Measurements from ENCODE around the gene RGL1. TPM values are rescaled to one million over a fixed set of nuclear protein-coding genes. Genes with fewer than 3 reads are reported as not detected.

The RGL1 gene
- total and polyA plus RNA-seq, 2 experiments from 2014 or later: 17.9 to 30.7 TPM

DNA sequence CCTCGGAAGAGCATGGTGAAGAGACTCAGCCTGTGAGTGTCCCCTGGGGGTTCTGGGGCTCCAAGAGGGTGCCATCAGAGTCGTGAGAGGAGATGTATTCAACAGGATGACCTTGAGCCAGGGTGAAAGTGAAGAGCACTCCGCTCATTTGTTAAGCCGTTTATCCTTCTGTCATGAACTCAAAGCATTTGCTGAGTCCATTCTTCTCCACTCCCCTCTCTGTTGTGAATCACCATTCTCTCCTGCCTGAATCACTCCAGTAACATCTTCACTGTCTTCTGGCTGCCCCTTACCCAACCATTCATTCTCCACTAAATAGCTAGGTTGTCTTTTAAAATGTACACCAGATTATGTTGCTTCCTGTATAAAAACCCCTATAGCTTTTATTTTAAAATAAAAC, 102.2 kb downstream of the RGL1 start:
- no peak for TF ChIP-seq EZH2 (IDR thresholded peaks at IDR 0.05; ENCODE audit: borderline replicate concordance)
- TF ChIP-seq EZH2phosphoT487 (IDR thresholded peaks at IDR 0.05; ENCODE audit: low read depth, severe bottlenecking, unreplicated experiment): no peak
- TF ChIP-seq, protein P1, sequence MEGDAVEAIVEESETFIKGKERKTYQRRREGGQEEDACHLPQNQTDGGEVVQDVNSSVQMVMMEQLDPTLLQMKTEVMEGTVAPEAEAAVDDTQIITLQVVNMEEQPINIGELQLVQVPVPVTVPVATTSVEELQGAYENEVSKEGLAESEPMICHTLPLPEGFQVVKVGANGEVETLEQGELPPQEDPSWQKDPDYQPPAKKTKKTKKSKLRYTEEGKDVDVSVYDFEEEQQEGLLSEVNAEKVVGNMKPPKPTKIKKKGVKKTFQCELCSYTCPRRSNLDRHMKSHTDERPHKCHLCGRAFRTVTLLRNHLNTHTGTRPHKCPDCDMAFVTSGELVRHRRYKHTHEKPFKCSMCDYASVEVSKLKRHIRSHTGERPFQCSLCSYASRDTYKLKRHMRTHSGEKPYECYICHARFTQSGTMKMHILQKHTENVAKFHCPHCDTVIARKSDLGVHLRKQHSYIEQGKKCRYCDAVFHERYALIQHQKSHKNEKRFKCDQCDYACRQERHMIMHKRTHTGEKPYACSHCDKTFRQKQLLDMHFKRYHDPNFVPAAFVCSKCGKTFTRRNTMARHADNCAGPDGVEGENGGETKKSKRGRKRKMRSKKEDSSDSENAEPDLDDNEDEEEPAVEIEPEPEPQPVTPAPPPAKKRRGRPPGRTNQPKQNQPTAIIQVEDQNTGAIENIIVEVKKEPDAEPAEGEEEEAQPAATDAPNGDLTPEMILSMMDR (IDR thresholded peaks at IDR 0.05; ENCODE audit: poor library complexity): no peak
- no peaks in the 10 kb centered on the region for H3K9me2 ChIP-seq (replicated peaks; ENCODE audit: insufficient read depth)
- H3K9me3 ChIP-seq (ENCODE audit: low read depth): no peaks in the 10 kb centered on the region
- H3K4me3 ChIP-seq: no peak overlapping the region
- H3K79me2 ChIP-seq: no peaks in the 10 kb centered on the region
- no peak overlapping the region for H2AFZ ChIP-seq
- no peaks in the 10 kb centered on the region for H3K27me3 ChIP-seq
- 85% methylated on average over 4 of the region's 4 CpGs for WGBS (ENCODE audit: low lambda C conversion rate, missing lambda C conversion rate)
- no peak overlapping the region for H3K27ac ChIP-seq
- H3K4me2 ChIP-seq: no peak overlapping the region
- H3K36me3 ChIP-seq (replicated peaks; ENCODE audit: insufficient read depth, low read depth): no peaks in the 10 kb centered on the region
- H3K4me1 ChIP-seq (ENCODE audit: insufficient read depth): no peaks in the 10 kb centered on the region
- H4K20me1 ChIP-seq (ENCODE audit: insufficient read depth, poor library complexity, severe bottlenecking): no peaks in the 10 kb centered on the region
- no peak for DNase-seq (ENCODE audit: low spot score)

GRCh38 chr1:183908079-183908478, 103.2 kb downstream of the RGL1 start:
- H3K4me2 ChIP-seq: no peak overlapping the region
- H2AFZ ChIP-seq: no peak overlapping the region
- no peaks in the 10 kb centered on the region for H3K9me2 ChIP-seq (replicated peaks; ENCODE audit: insufficient read depth)
- H3K4me3 ChIP-seq: no peak overlapping the region
- H3K4me1 ChIP-seq (ENCODE audit: insufficient read depth): no peaks in the 10 kb centered on the region
- 89% methylated on average over 4 of the region's 4 CpGs for WGBS (ENCODE audit: low lambda C conversion rate, missing lambda C conversion rate)
- H3K36me3 ChIP-seq (replicated peaks; ENCODE audit: insufficient read depth, low read depth): no peaks in the 10 kb centered on the region
- no peaks in the 10 kb centered on the region for H3K27me3 ChIP-seq
- no peaks in the 10 kb centered on the region for H4K20me1 ChIP-seq (ENCODE audit: insufficient read depth, poor library complexity, severe bottlenecking)
- no peaks in the 10 kb centered on the region for H3K79me2 ChIP-seq
- no peak overlapping the region for H3K27ac ChIP-seq
- DNase-seq (ENCODE audit: low spot score): no peak
- TF ChIP-seq EZH2phosphoT487 (IDR thresholded peaks at IDR 0.05; ENCODE audit: low read depth, severe bottlenecking, unreplicated experiment): no peak
- no peak for TF ChIP-seq EZH2 (IDR thresholded peaks at IDR 0.05; ENCODE audit: borderline replicate concordance)
- TF ChIP-seq, protein P1 (IDR thresholded peaks at IDR 0.05; ENCODE audit: poor library complexity): no peak
- no peaks in the 10 kb centered on the region for H3K9me3 ChIP-seq (ENCODE audit: low read depth)

GRCh38 chr1:183909672-183910071, 104.8 kb downstream of the RGL1 start:
- Histone ChIP-seq H3K27ac (no peak overlapping the region), H3K9me2 (replicated peaks; ENCODE audit: insufficient read depth) (no peaks in the 10 kb centered on the region), H3K4me1 (ENCODE audit: insufficient read depth) (no peaks in the 10 kb centered on the region), H3K9me3 (ENCODE audit: low read depth) (no peaks in the 10 kb centered on the region), H2AFZ (no peak overlapping the region), H4K20me1 (ENCODE audit: insufficient read depth, poor library complexity, severe bottlenecking) (no peaks in the 10 kb centered on the region), H3K36me3 (replicated peaks; ENCODE audit: insufficient read depth, low read depth) (no peaks in the 10 kb centered on the region), H3K79me2 (no peaks in the 10 kb centered on the region), H3K4me2 (no peak overlapping the region), H3K27me3 (no peaks in the 10 kb centered on the region), H3K4me3 (no peak overlapping the region)
- DNase-seq (ENCODE audit: low spot score): no peak
- TF ChIP-seq, protein P1 (IDR thresholded peaks at IDR 0.05; ENCODE audit: poor library complexity): no peak
- TF ChIP-seq EZH2phosphoT487 (IDR thresholded peaks at IDR 0.05; ENCODE audit: low read depth, severe bottlenecking, unreplicated experiment): no peak
- no peak for TF ChIP-seq EZH2 (IDR thresholded peaks at IDR 0.05; ENCODE audit: borderline replicate concordance)
- 95% methylated on average over 7 of the region's 7 CpGs for WGBS (ENCODE audit: low lambda C conversion rate, missing lambda C conversion rate)

DNA sequence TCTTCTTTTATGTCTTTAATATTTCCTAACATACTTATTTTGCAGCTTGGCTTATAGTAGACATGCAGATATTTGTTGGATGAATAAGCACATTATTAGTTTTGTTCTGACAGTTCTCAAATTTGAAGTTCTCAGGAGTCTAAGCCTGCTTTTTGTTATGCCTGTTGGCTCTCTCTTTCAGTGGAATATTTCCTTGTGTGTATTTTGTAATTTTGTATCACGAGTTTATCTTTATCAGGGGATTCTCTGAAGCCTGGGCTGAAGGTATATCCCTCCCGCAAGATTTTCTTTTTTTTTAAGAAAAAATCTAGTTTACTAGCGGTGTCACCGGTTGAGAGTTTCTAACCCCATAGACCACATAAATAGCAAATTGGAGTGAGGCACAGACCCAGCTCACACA, 105.9 kb downstream of the RGL1 start:
- Histone ChIP-seq H3K9me3 (ENCODE audit: low read depth) (no peaks in the 10 kb centered on the region), H3K9me2 (replicated peaks; ENCODE audit: insufficient read depth) (no peaks in the 10 kb centered on the region), H3K27ac (peak overlapping the region; percentile 5), H3K4me3 (no peak overlapping the region), H3K4me2 (no peak overlapping the region), H3K36me3 (replicated peaks; ENCODE audit: insufficient read depth, low read depth) (no peaks in the 10 kb centered on the region), H3K27me3 (no peaks in the 10 kb centered on the region), H3K4me1 (ENCODE audit: insufficient read depth) (no peaks in the 10 kb centered on the region), H3K79me2 (no peaks in the 10 kb centered on the region), H4K20me1 (ENCODE audit: insufficient read depth, poor library complexity, severe bottlenecking) (no peaks in the 10 kb centered on the region), H2AFZ (no peak overlapping the region)
- no peak for DNase-seq (ENCODE audit: low spot score)
- TF ChIP-seq, protein P1 (IDR thresholded peaks at IDR 0.05; ENCODE audit: poor library complexity): no peak
- TF ChIP-seq EZH2phosphoT487 (IDR thresholded peaks at IDR 0.05; ENCODE audit: low read depth, severe bottlenecking, unreplicated experiment): no peak
- no peak for TF ChIP-seq EZH2 (IDR thresholded peaks at IDR 0.05; ENCODE audit: borderline replicate concordance)
- 91% methylated on average over 4 of the region's 4 CpGs for WGBS (ENCODE audit: low lambda C conversion rate, missing lambda C conversion rate)
